HG02610 (cell line): ENCODE measurements around the gene TRIM27.
"Not testable (repeated sequence)": the region's sequence is repeated elsewhere in the genome, so short reads cannot be mapped to it uniquely, and the experiment has no call there.

Source experiments
- ATAC-seq: cut with Tn5 transposase; IDR thresholded peaks from one replicate; pipeline ENCODE4 v1.9.1; 2021; ENCODE audit warnings: mild to moderate bottlenecking, moderate library complexity; ENCODE audit not compliant: unreplicated experiment

TRIM27 gene

GRCh38 chr6:28943557-28944411, 20.0 kb upstream of the TRIM27 start:
- ATAC-seq: no peak

- ATAC-seq: no peak
Observed at GRCh38 chr6:28943223-28943556, 19.4 kb upstream of the TRIM27 start.

- no peak for ATAC-seq
Observed at GRCh38 chr6:28941684-28942448, 18.1 kb upstream of the TRIM27 start.

DNA sequence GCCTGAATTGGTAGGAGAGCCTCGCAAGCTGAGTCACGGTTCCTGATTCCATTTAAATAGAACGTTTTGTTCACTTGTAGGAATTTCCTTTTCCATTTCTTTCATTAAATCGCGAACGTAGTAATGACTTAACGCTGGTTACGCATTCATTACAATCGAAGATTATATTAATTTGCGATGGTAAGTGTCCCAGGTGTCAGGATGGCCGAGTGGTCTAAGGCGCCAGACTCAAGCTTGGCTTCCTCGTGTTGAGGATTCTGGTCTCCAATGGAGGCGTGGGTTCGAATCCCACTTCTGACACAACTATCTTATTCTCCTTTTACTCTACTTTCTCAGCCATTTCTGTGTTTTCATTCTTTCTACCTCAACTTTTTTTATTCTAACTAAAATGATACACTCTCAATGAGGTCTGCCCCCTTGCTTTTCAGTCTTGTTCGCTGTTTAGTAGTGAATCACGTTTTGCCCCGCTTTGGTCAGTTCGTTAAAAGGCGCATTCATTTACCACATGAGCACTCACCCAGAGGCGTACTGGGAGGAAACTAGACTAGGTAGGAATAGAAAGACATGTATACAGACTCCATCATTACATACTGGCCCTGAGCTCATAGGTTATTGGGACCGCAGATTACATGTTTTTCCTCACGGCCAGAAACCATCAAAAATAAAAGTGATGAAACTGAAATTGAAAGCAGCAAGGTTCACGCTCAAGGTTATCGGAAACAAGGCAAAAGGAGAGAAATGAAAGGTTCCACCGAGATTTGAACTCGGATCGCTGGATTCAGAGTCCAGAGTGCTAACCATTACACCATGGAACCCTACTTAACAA, 17.3 kb upstream of the TRIM27 start:
- ATAC-seq: peak; percentile 63

GRCh38 chr6:28940294-28940857, 16.6 kb upstream of the TRIM27 start:
- ATAC-seq: peak; percentile 13

- no peak for ATAC-seq
Observed at GRCh38 chr6:28933069-28933468, 9.3 kb upstream of the TRIM27 start.

DNA sequence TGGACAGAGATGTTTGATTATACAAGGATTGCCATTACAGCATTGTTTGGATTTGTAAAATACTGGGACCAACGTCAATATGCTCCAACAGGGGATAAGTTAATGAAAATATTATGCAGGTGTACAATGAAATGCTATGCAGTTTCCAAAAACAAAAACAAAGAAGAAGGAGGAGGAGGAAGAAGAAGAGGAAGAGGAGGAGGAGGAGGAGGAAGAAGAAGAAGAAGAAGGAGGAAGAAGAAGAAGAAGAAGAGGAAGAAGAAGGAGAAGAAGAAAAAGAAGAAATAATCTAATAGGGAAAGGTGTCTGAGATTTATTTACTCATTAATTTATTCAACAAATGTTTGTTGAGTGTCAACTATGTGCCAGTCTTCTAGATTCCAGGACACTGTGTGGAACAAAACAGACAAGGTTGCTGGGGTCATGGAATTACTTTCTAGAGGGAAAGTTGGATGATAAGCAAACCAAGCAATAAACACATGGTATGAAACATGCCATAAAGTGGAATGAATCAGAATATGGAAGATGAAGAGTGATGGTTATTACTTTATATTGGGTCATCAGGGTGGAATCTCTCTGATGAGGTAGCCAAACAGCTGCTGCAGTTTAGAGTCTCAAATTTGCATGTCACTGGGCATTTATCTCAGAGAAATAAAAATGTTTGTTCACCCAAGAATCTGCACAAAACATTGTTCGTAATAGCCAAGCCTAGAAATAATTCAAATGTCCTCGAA, 6.3 kb upstream of the TRIM27 start:
- ATAC-seq: no peak

- not testable (repeated sequence) for ATAC-seq
Observed at GRCh38 chr6:28929339-28929738, 5.6 kb upstream of the TRIM27 start.

GRCh38 chr6:28927846-28928245, 4.1 kb upstream of the TRIM27 start:
- ATAC-seq: no peak

DNA sequence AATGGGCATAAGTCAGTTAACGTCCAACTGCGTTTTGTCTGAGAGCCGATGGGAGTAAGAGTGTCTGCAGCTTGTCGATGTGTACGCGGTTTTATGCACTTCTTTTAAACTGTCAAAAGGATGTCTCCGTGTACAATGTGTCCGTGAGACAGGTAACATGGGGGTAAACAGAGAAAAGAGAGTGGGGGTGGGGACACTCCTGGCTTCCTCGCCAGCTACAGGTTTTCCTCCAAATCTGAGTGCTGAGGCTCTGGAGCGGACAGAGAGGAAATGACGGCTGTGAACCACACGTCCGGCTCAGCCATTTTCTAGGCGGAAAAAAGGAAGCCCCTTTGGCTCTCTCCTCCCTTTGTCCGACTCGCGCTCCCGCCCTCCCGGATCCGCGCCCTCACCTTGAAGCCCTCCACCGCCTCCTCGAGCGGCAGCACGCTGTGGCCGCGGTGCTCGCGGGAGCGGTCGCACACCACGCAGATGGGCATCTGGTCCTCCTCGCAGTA, 916 bp downstream of the TRIM27 start:
- peak; percentile 30 for ATAC-seq

DNA sequence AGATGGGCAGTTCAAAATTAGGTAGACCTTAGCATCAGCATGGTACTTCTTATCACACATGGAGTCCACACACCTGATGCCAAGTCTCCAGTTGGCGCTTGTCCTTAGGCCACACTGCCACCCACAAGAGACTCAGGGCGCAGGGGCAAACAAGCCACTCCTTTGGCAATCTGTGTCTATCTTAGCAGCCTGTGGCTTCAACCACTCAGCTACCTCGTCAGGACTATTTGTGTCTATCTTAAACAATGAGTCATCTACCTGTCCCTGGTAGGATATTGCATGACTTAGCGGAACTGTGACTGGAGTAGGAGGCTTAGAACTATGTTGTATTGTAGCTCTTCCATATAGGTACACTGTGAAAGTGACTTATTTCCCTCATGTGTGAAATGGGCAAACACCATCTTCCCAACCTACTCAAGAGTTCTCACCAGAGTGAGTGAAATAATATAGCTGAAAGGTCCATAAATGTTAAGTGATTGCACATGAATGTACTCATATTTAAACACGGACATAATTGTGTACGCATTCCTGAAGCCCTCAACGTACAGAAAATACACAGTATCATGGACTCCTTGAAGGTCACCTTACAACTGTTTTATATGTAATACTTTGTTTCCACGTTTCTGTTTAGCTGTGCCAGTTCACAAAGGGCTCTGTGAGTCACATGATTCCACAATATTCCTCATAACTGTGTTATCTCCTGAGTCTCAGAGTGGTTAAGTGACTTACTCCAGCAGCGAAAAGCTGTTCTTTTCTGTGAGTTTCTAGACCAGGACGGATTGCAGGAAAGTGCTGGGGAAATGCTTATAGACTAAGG, 1.6 kb downstream of the TRIM27 start:
- no peak for ATAC-seq

- no peak for ATAC-seq
Observed at GRCh38 chr6:28920281-28920680, 3.5 kb downstream of the TRIM27 start.

DNA sequence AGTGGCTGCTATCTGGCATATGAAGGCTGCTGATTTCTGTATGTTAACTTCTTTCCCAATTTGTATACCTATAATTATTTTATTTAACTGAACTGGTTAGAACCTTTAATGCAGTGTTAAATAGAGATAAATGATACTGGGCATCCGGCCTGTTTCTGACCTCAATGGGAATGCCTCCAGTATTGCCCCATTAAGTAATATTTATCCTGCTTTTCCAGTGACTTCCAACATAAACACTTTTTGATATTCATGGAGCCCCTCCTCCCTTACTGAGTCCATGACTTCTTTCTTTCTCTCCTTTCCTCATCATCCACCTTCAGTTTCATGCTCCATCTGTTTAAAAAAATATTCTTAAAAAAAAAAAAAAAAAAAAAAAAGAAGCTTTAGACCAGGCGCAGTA, 8.8 kb downstream of the TRIM27 start:
- no peak for ATAC-seq

DNA sequence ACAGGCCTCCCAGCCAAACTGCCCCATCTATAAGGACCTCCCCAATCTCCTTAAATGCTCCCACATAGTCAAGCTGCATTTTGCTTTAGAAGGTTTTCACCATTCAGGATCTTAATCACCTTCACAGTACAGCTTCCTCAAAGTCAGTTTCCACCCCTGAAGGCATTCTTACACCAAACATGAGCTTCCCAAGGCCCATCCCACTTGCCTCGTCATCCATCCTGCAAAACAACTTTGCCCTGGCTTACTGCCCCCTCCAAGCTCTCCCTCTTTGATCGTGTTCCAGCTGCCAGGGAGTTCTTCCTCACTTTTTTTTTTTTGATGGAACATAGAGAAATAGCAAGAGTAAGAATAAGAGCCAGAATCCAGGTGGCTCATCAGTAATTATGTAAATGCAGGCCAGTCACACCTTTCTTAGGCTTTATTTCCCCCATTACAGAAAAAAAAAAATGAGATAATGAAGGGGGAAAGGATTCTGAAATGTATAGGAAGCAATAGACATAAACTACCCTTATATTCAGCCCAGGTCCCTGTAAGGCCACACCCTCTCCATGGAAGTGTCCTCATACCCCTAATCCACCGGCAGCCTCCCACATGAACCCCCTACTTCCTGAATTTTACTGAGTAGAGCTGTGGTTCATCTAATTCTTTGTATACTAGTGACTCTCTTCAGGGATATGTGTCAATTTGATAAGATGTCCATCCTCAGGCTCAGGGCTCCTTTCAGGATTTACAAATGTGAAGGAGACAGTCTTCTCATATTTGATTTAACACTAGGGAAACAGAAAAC, 12.7 kb downstream of the TRIM27 start:
- ATAC-seq: no peak

DNA sequence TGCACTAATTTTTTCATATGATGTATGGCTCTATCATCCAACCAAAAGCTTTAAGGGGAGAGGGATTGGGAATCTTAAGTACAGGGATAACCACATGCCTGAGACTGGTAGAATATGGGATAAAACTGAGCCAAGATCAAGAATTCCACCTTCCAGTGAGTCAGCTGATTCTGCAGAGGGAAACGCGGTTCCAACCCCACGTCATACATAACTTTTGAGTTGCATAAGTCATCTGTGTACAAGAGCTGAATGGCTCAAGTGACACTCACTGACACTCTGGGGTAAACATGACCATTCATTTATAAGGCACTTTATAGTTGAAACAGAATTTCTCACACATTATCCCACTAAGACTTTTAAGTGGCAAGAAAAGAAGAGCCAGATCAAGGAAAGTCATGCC, 16.4 kb downstream of the TRIM27 start:
- no peak for ATAC-seq

- no peak for ATAC-seq
Observed at GRCh38 chr6:28906669-28907068, 17.1 kb downstream of the TRIM27 start.

DNA sequence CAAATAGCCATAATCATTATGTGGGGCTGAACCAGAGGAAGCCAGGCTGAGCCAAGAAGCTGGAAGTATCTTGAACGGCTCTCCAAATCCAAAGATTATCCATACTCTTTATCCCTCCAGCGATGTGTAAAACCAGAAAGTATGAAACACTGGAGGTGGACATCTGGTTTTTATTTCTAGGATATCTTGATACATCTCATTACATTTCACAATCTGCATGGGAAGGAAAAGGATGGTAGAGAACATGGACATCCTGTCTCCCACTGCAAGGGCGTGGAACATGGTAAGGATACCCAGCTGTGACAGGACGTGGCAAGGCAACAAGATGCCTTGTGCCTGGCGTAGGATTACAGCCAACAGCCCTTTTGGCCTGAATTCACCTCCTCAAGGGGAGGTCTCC, 20.1 kb downstream of the TRIM27 start:
- ATAC-seq: no peak

DNA sequence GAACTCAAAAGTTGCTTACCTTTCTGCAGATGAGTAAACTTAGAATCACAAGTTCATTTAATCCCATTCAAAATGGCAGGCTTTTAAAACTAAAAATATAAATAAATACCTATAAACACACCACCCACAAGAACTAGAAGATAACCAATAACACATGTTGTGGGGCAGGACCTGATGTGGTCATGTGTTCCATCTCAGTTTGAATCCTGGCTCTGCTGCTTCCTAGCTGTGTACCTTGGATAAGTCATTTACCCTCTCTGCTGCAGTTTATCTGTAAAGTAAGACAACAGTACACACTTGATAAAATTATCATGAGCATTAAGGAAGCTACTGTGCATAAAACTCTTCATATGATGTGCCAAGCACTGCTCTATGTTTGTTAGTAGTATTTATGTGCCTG, 22.0 kb downstream of the TRIM27 start:
- no peak for ATAC-seq
